Measurements from ENCODE around the gene LGMN. TPM values are rescaled to one million over a fixed set of nuclear protein-coding genes. Genes with fewer than 3 reads are reported as not detected.

The LGMN gene
- total RNA-seq, 2 donors from 2014 or later, result 20.8 to 41.8 TPM

DNA sequence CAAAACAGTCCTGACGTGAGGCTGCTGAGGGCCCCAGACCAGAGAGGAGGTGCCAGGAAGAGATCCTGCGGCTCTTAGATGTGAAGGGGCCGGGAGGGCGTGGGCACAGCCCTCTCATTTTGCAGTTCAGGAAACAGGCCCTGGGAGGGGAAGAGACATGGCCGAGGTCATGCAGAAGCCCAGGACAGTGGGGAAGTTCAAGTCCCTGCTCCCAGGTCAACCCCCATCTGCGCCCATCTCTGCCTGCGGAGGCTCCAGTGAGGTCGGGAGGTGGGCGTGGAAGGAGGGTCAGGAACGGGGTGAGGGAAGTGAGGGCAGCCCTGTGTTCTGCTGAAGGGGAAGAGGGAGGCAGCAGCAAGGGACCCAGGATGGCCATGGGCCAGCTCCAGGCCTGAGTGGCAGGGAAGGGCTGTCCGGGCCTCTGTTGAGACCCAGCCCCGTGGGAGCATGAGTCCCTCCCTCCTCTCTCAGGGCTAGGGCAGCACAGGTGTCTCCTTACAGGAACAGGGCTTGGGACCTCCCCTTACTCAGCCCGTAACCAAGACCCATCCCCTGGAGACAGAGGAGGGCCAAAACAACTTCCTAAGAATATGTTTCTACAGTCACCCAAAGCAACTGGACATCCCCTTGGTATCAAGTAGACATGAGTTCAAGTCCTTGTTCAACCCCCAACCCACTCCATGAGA lies 90.8 kb downstream of the LGMN start:
- intact Hi-C loops (cut with DNase I), result no loop called here
- no peaks in the 10 kb centered on the region for H3K4me1 ChIP-seq

DNA sequence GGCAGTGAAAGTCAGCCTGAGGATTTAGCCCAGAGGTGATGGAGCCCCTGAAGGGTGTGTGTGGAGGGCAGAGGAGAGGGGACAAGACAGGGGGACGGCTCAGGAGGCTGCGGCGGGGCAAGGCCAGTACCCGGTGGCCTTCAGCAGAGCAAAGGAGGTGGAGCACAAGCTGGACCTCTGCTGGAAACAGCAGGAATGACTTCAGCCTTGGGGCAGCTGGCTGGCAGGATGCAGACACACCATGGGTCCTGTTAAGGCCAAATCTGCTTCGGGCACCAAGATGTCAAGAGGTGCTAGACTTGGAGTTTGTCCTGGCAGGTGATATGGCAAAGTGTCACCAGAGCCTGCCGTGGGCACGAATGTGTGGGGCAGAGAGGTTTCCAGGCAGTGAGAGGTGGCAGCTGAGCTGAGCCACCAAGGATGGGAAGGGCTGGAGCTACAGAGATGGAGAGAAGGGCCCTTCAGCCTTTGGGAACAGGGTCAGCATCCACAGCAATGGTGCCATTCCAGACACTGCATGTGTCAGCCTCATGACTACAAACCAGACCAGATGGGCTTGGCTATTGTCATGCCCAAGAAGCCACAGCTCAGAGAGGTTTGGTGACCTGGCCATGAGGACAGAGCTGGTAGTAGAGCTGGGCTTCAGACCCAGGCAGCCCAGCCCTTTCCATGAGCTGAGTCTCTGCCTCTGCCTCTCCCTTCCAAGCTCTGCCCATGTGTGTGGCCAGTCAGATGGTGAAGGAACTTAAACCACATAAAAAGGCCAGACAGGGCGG lies 91.9 kb downstream of the LGMN start:
- WGBS, 2 donors, result 72 to 73% methylated on average over 5 to 8 of the region's 8 CpGs
- TF ChIP-seq POLR2A (IDR thresholded peaks at IDR 0.05), result no peak
- TF ChIP-seq, protein P1, sequence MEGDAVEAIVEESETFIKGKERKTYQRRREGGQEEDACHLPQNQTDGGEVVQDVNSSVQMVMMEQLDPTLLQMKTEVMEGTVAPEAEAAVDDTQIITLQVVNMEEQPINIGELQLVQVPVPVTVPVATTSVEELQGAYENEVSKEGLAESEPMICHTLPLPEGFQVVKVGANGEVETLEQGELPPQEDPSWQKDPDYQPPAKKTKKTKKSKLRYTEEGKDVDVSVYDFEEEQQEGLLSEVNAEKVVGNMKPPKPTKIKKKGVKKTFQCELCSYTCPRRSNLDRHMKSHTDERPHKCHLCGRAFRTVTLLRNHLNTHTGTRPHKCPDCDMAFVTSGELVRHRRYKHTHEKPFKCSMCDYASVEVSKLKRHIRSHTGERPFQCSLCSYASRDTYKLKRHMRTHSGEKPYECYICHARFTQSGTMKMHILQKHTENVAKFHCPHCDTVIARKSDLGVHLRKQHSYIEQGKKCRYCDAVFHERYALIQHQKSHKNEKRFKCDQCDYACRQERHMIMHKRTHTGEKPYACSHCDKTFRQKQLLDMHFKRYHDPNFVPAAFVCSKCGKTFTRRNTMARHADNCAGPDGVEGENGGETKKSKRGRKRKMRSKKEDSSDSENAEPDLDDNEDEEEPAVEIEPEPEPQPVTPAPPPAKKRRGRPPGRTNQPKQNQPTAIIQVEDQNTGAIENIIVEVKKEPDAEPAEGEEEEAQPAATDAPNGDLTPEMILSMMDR (IDR thresholded peaks at IDR 0.05), result no peak
- intact Hi-C loops (cut with DNase I), result no loop called here
- Histone ChIP-seq H3K4me3 (no peak overlapping the region), H3K27ac (peak overlapping the region in 2 of 4 donors; percentile 20 to 62), H3K36me3 (replicated peaks in 1 of 2; ENCODE audit: insufficient read depth in 1 of 2, low read depth in 2 of 2) (no peaks in the 10 kb centered on the region), H3K27me3 (no peaks in the 10 kb centered on the region), H3K4me1 (no peaks in the 10 kb centered on the region), H3K9me3 (no peaks in the 10 kb centered on the region)
- DNase-seq, result no peak
- ATAC-seq, result no peak

More for the DNA sequence above, 90.8 kb downstream of the LGMN start:
- Histone ChIP-seq H3K27me3 (no peaks in the 10 kb centered on the region), H3K36me3 (replicated peaks in 1 of 2; ENCODE audit: insufficient read depth in 1 of 2, low read depth in 2 of 2) (no peaks in the 10 kb centered on the region), H3K4me3 (no peak overlapping the region), H3K9me3 (no peaks in the 10 kb centered on the region), H3K27ac (peak overlapping the region in 1 of 4 donors; percentile 62)
- ATAC-seq (no peak), DNase-seq (peak in 3 of 4 donors; percentile 20 to 79 (median 24))
- TF ChIP-seq, protein P1 (IDR thresholded peaks at IDR 0.05), result no peak
- TF ChIP-seq POLR2A (IDR thresholded peaks at IDR 0.05), result peak in 1 of 3 donors; percentile 54
- WGBS, 2 donors, result 54 to 57% methylated on average over 8 to 13 of the region's 13 CpGs

DNA sequence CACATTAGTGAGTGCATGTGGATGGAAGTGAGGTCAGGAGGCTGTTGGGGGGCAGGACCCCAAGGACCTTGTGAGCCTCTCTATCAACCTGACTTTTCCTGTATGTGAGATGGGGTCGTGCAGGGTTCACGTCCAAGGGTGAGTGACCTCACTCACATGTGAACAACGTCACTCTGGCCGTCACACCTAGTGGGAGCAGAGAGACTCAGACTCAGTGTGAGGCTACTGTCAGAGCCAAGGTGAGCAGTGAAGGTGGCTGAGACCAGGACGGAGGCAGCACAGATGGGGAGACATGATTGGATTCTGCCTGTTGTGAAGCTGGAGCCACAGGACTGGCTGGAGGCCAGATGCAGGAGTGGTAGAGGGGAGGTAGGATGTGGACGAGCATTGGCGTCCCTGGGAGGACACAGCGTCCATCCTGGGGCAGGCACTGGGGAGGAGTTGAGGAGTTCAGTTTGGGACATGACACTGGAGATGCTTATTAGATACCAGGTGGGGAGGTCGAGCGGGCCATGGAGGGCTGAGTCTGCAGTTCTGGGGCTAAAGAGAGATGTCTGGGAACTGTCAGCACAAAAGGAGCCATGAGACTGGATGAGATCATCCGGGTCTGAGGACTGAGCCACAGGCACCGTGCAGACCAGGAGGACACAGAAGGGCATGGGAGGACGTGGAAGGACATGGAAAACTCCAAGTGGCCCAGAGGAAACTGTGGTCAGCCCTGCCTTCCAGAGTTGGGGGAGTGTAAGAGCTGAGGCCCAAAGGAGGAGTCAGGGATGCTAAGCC lies 92.8 kb downstream of the LGMN start:
- H3K4me1 ChIP-seq, result no peaks in the 10 kb centered on the region
- DNase-seq (peak in 1 of 4 donors; percentile 43), ATAC-seq (no peak)
- no peaks in the 10 kb centered on the region for H3K36me3 ChIP-seq (replicated peaks in 1 of 2; ENCODE audit: insufficient read depth in 1 of 2, low read depth in 2 of 2)
- H3K4me3 ChIP-seq, result no peak overlapping the region
- H3K27me3 ChIP-seq, result no peaks in the 10 kb centered on the region
- H3K27ac ChIP-seq, result peak overlapping the region in 1 of 4 donors; percentile 62
- no peaks in the 10 kb centered on the region for H3K9me3 ChIP-seq
- TF ChIP-seq, protein P1 (IDR thresholded peaks at IDR 0.05), result no peak
- TF ChIP-seq POLR2A (IDR thresholded peaks at IDR 0.05), result no peak
- intact Hi-C loops (cut with DNase I), result no loop called here
- 57 to 67% methylated on average over 13 of the region's 13 CpGs for WGBS, 2 donors

DNA sequence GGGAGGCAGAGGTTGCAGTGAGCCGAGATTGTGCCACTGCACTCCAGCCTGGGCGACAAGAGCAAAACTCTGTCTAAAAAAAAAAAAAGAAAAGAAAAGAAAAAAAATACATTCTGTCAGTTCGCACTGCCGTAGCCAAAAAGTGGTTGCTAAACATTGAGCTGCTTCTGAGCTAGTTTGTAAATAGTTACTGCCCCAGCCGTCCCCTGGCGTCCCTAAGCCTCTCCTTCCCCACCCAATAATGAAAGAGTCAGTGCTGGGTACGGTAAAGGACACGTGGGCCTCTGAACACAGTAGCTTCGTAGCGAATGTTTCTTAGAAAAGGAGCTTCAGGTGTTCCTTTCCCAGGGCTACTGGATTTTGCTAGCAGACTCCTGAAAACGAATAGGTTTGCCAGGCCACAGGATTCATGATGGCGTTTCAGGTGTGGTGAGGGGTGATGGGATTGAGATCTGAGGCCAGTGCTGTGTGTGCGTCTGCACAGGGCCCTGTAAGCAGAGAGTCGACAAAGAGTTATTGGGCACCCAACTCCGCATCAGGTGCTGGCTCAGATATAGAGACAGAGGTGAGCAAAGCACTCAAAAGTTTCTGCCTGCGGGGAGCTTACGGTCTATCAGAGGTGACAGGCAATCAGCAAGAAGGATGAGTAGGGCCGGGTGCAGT lies 94.1 kb downstream of the LGMN start:
- Histone ChIP-seq H3K36me3 (replicated peaks in 1 of 2; ENCODE audit: insufficient read depth in 1 of 2, low read depth in 2 of 2) (no peaks in the 10 kb centered on the region), H3K4me3 (no peak overlapping the region), H3K27me3 (no peaks in the 10 kb centered on the region), H3K27ac (no peak overlapping the region), H3K9me3 (no peaks in the 10 kb centered on the region), H3K4me1 (no peaks in the 10 kb centered on the region)
- ATAC-seq (no peak), DNase-seq (no peak)
- intact Hi-C loops (cut with DNase I), result no loop called here
- WGBS, 2 donors, result 58 to 62% methylated on average over 15 to 18 of the region's 18 CpGs
- TF ChIP-seq, protein P1 (IDR thresholded peaks at IDR 0.05), result no peak
- TF ChIP-seq POLR2A (IDR thresholded peaks at IDR 0.05), result no peak

Other genes with a start within 250 kb of the LGMN start
- gene RIN3, start 234.8 kb downstream of the LGMN start, total RNA-seq, result 1 to 10 TPM; 2.6 to 3.3 TPM
- 10 to 100 TPM; 21.8 to 27.8 TPM for gene GOLGA5, start 45.7 kb upstream of the LGMN start, total RNA-seq
- 10 to 100 TPM; 69.5 to 80.1 TPM for gene CHGA, start 174.5 kb upstream of the LGMN start, total RNA-seq